Activated CD4-positive, alpha-beta T cell treated with anti-CD3 and anti-CD28 coated beads, Interleukin-2, Interleukin-6, amounts not matched to agents 100 ng/mL and 50 ng/mL, durations not matched to agents 16 hours and 8 hours (primary cell): ENCODE results near the gene GRK3.
"Not testable (repeated sequence)": the region's sequence is repeated elsewhere in the genome, so short reads cannot be mapped to it uniquely, and the experiment has no call there.

Source experiments
- DNase-seq: peaks from one replicate; pipeline ENCODE4 v3.0.0-alpha.2; 2020

GRK3 gene

DNA sequence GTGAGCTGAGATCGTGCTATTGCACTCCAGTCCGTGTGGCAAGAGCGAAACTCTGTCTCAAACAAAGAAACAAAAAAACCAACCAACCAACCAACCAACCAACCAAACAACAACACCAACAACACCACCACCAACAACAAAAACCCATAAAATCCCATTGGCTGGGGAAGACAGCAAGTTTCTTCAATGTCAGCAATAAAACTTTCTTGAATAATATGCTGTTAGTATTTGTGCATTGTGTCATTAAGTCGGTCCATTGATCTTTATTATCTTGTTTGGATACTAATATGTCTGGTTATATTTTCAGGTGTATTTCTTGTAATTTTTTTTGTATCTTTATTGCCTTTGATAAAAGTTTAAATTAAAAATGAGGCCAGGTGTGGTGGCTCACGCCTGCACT lies 9.4 kb downstream of the GRK3 start:
- DNase-seq = no peak

DNA sequence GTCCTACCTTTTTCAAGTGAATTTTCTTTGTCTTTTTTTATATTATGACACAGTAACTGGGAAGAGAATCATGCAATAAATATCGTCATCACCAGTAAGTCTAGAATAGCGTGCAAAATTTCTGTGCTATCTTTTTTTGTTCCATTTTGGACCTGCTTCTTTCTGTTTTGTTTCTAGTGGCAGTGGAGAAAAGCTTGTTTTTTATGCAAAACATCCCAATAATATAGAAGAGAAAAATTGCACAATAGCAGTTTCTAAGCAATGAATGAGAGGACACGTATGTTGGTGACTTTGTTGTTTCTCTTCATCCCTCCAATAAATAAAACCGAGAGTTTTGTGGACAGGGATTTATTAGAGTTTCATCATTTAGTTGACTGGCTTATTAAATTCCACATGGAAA lies 10.3 kb downstream of the GRK3 start:
- no peak for DNase-seq

DNA sequence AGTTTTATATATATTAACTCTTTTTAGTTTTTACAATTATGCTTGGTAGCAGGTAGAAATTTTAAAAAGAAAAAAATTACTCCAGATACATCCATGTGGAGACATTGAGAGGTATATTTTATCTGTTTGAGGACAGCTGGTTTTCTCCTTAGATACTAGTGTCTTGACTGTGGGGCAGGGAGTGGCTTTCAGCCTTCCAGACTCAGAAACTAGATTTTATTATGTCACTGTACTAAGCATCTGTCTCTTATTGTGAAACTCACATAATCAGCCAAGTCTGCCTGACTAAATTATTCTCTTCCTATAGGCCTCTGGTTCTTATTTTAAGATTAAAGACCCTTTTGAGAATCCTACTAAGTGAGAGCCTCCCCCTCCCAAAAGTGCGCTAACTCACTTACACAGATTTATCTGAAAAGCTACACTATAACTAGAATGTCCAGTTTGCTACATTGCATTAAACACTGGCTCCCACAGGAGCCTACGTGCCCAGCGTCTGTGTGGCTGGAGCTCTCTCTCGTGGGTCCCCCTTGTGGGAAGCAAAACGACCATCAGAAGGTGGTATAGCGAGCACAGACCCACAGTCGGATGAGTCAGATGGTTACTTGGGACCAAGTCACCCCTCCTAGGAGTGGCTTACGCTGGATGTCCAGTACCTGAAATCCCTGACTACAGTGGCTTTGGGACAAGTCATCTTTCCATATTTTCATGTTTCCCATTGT lies 11.4 kb downstream of the GRK3 start:
- not testable (repeated sequence) for DNase-seq

DNA sequence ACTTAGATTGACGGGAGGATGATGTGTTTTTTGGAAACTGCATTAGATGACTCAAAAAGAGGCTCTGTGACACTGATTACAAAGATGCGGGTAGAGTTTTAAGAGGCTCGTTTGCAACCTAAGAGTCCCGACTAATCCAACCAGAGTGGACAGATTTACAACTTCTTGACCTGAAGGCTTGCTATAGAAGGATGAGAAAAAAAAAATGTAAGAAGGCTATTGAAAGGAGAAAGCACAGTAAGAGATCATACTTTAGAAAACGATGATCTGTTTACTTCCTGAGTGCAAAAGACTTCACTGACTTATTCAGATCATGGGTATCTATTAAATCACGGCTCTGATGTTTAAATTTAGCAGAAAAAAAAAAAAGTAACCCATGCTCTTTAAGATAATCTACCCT lies 17.0 kb downstream of the GRK3 start:
- not testable (repeated sequence) for DNase-seq

DNA sequence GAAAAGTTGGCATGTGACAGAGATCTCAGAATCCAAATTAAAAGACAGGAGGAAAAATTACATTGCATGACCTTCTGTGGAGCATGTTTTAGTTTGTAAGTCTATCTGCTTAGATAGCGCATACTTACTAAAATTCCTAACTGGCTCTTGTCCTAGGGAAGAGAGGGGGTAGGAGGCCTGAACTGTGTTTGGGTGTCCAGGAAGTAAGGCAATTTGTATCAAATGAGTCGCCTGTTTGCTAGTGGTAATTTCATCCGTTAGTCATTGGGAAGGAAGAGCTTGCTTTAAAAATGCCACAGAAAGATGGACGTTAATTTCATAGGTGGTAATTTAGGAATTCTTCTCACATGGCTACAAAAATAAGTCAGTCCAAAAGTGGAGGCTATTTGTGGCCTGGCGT lies 18.5 kb downstream of the GRK3 start:
- no peak for DNase-seq

DNA sequence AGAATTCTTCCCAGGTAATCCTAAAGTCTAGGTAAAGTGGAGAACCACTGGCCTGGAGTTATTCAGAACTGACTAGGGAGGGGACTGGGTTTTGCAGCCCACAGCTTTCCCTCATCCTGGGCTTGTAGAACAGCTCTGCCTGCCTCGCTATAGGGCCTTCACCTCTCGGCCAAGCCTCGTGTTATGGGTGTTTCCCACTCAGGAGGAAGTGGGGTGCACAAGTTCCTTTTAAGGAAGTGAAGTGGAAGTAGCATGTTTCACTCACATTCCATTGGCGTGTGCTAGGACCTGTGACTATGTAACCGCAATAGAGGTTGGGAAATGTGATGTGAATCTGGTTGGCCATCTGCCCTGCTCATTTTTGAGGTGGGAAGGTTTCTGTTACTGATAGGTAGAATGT lies 20.5 kb downstream of the GRK3 start:
- not testable (repeated sequence) for DNase-seq

DNA sequence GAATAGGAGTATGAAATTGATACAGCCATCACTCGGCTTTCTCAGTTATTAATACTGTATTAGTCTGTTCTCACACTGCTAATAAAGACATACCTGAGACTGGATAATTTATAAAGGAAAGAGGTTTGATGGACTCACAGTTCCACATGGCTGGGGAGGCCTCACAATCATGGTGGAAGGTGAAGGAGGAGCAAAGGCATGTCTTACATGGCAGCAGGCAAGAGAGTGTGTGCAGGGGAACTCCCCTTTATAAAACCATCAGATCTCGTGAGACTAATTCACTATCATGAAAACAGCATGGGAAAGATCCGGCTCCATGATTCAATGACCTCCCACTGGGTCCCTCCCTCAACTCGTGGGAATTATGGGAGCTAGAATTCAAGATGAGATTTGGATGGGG lies 25.2 kb downstream of the GRK3 start:
- not testable (repeated sequence) for DNase-seq

DNA sequence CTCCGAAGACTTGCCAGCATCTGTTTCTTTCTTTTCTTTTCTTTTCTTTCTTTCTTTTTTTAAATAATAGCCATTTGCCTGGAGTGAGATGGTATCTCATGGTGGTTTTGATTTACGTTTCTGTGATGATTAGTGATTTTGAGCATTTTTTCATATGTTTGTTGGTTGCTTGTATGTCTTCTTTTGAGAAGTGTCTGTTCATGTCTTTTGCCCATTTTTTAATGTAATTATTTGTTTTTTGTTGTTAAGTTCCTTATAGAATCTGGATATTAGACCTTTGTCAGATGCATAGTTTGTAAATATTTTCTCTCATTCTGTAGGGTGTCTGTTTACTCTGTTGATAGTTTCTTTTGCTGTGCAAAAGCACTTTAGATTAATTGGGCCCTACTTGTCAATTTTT lies 28.8 kb downstream of the GRK3 start:
- DNase-seq = not testable (repeated sequence)

DNA sequence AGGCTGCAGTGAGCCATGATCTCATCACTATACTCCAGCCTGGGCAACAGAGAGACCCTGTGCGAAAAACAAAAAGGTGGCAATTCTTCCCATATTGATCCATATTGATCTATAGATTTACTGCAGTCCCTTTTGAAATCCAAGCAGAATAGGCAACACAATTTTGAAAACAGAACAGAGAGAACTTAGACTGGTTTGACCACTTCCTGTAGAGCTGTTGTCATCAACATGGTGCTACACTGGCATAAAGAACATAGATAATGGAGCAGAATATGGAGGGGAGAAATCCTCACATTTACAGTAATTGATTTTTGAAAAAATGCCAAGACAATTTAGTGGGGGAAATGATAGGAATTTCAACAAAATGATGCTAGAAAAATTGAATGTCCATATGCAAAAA lies 34.1 kb downstream of the GRK3 start:
- no peak for DNase-seq

DNA sequence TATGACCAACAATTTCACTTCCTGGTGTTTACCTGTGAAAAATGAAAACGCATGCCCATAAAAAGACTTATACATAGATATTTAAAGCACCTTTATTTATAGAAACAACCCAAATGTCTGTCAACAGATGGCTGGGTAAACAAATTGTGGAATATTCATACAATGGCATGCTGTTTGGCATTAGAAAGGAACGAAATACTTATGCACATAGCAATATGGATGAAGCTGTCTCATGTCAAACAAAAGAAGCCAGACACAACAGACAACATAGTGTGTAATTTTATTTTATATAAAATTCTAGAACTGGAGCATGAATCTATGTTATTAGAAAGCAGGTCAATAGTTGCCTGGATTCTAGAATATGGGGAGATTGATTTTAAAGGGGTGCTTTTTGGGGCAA lies 38.0 kb downstream of the GRK3 start:
- no peak for DNase-seq

DNA sequence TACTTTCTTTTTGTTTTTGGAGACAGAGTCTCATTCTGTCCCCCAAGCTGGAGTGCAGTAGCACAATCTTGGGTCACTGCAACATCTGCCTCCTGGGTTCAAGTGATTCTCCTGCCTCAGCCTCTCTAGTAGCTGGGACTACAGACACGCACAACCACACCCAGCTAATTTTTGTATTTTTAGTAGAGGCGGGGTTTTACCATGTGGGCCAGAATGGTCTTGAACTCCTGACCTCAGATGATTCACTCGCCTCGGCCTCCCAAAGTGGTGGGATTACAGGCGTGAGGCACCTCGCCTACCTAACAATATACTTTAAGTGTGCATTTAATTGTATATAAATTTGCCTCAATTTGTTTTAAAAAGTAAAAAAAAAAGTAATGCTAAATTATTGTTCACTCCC lies 38.4 kb downstream of the GRK3 start:
- DNase-seq = no peak

DNA sequence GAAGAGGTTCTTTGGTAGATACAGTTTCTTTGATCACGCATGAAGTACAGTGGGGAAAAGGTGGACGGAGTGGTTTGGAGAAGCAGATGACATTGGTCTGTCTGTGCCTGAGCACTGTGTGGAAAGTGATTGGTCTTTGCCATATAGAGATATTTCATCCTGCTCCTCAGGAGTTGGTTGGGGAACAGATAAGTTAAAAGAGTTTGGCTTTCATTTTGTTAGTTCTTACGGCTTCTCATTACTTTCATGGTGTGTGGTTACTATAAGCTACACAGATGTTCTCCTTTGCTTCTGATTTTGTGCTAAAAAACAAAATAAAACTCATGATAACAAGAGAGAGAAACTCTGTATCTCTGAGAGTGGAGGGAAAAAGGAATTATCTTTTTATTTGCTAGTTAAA lies 40.7 kb downstream of the GRK3 start:
- DNase-seq = not testable (repeated sequence)

DNA sequence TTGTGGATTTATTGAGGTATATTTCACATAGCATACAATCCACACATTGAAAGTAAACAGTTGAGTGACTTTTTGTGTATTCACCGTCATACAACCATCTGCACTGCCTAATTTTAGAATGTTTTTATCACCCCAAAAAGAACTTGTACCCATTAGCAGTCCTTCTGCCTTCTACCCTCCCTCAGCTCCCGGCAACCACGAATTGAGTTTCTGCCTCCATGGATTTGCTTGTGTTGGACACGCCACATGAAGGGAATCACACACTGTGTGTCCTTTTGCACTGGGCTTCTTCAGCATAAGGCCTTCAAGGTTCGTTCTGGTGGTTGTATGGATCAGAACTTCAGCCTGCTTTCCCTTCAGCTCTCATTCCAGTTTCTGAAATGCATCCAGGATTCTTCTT lies 41.1 kb downstream of the GRK3 start:
- DNase-seq = not testable (repeated sequence)

DNA sequence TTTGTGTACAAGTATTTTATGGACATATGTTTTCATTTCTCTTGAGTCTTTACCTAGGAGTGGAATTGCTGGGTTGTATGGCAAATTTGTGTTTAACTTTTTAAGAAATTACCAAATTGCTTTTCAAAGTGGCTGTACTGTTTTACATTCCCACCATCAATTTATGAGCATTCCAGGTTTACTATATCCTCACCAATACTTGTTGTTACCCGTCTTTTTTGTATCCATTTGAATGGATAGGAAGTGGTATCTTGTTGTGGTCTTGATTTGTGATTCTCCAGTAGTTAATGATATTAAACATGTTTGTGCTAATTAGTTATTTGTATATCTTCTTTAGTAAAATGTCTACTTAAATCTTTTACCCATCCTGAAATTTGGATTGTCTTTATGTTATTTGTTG lies 46.8 kb downstream of the GRK3 start:
- not testable (repeated sequence) for DNase-seq

DNA sequence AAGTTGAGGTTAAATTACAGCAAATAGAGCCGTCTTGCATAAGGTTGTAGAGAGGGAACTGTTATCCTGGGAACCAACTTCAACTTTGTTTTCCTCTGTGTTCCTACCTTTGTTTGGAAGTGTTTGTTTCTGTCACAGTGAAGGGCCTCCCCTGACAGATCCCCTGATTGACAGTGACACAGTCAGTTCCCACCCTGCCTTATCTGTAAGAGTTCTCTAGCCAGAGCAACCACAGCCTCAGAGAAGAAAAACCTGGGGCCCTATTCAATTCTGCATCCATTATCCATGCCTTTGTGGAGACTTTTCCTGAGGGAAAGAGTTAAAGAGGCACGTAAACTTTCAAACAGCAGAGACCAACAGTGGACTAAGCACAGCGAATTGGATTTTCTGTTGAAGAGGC lies 48.7 kb downstream of the GRK3 start:
- not testable (repeated sequence) for DNase-seq

DNA sequence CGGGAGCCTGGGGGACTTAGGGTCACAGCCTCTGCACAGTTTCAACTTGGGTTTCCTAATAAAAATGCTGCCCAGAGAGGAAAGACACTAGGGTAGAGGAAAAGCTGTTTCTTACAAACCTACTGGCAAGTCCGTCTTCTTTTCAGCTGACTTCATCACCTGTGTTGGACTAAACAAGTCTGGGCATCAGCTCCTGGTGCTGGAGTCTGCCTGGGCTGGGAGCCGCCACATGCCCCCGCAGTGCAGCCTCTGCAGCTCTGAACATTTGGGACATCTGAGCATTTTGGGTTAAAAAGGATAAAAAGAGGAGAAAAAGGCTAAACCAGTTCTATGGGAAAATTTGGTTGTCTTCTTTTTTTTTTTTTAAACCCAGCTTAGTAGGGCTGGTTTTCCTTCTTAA lies 49.1 kb downstream of the GRK3 start:
- not testable (repeated sequence) for DNase-seq

DNA sequence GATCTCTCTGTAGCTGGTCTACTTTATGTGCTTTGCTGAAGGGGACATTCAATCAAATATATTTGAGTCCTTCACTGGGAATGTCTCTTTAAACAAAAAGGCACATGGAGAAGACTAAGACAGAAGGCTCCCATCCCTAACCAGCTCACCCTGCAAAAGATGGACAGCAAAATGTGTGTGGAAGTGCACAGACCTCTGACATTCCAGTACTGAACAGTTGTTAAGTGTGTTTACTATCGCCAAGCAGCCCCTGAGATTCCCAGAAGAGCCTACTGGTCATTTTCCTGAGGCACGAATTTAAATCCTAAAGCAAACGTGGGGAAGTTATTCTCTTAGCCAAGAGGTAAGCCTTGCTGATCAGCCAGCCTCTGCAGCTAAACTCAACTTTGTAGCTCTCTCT lies 50.3 kb downstream of the GRK3 start:
- not testable (repeated sequence) for DNase-seq

DNA sequence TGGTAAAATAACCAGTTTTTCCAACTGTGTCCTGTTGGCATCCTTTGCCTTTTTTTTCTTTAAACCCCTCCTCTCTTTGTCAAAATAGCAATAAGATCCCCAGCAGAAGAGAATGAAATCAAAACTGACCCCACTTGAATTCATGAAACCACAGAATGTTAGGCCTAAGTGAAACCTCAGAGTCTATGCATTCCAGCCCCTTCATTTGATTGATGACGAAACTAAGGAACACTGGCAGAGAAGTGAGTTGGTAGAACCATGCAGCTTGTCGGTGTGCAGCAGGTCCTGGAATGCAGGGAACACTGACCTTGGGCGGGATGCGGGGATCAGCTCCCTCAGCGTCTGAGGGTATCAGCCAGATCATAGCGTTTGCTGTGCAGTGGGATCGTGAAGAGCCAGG lies 57.5 kb downstream of the GRK3 start:
- no peak for DNase-seq

DNA sequence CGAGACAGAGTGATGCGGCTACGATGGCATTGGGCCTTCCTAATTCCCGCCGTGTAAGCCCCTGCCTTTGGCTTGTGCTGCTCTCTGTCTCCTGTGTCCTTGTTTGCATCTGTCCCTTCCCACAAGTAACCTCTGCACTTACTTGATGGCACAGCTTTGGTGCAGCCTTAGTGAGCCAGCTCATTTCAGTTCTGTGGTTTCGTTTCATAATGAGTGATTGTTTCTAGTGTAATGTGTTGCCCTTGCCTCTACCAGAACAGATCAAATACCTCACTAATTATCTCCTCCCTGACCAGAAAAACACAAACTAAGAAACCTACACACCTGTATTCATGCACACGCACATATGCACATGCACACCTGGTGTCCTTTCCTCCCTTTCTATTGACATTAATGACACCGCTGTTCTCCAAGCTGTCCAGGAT lies 58.8 kb downstream of the GRK3 start:
- peak; percentile 86 for DNase-seq

DNA sequence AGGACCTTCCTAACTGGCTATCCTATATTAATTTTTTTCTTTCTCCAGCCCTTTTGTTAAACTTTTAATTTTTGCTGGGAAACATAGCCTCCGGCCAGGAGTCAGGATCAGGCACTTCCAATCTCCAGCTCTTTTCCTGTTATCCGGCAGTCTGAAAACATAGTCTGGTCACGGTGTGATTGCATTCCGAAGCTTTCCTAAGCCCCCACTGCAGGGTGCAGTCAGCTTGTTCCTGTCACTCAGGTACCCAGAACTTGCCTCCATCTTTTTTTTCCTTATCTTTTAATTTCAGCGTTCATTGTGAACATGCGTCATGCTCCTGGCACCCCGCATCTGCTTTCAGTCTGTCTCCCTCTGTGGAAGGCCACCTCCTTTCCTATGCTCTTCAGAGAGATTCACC lies 59.4 kb downstream of the GRK3 start:
- no peak for DNase-seq

DNA sequence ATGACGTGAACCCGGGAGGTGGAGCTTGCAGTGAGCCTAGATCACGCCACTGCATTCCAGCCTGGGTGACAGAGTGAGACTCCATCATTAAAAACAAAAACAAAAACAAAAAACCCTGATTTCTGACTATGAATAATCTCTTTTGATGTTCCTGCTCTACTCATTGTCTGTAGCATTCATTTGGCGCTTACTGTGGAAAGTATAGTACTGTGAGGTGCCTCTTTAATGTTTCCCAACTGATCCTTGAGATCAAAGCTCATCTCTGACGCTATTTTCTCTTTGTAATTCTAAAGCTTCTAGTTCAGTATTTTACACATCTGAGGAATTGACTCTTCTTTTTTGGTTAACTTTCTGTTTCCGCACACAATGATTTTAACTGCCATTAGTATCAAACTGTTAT lies 60.0 kb downstream of the GRK3 start:
- peak; percentile 61 for DNase-seq

DNA sequence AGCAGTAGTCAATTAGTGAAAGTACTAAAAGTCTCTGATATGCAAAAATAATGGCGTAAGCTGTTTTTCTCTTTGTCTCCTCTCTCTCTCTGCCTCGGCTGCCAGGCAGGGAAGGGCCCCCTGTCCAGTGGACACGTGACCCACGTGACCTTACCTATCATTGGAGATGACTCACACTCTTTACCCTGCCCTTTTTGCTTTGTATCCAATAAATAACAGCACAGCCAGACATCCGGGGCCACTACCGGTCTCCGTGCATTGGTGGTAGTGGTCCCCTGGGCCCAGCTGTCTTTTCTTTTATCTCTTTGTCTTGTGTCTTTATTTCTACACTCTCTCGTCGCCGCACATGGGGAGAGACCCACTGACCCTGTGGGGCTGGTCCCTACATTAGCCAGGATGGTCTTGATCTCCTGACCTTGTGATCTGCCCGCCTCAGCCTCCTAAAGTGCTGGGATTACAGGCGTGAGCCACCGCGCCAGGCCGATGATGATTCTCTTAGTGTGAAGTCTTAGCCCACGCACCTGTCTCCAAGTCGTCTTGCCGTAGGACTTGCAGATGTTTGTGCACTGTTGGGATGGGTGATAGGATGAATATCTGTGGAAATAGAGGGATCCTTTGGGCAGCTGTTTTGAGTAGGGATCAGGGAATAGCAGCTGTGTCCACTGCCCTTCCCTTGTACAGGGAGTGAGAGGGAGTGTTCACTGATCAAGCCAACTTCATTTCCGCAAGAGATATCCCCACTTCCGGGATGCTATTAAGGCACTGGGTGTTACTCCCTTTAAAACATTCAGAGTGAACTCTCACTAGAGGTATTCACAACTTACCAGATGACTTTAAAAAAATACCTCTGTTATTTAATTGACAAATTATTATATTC lies 61.5 kb downstream of the GRK3 start:
- DNase-seq = not testable (repeated sequence)

DNA sequence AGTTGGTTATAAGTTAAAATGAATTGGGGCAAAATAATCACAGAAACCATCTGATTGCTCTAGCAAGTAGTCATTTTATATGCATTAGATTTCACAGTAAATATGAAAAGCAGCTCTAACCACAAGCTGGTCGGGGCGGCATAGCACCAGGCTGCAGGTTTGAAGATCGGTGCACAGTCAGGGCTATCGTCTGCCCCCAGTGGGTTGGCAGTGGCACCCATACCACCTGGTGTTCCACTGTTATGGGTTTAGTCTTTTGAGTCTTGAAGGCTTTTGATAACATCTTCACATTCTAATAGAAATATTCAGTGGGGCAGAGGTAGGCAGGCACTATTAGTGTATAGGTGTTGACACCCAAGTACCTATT lies 62.1 kb downstream of the GRK3 start:
- DNase-seq = no peak

DNA sequence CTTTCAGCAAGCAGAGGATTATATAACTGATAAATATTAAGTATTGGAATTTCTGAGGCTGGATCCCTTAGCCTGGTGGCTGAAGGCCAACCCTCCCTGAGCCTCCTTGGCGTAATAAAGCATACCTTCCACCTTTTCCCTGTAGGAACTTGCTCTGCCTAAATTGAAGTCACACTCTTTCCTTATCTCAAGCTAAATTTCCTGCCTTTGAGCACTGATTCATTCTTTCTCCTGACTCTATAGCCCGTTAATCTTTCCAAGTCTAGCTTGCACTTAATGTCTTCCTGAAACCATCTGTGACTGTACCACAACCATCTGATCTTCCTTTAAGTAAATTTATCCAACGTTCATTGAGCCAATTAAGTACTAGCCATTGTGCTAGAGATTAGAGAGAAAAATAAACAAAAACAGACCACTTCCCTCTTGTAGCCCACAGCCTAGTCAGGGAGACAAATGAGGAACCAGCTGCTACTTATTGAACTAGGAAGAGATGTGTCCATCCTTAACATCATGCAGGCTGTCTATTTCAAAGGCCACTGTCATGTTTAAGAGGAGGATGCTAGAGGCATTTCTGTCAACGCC lies 62.9 kb downstream of the GRK3 start:
- no peak for DNase-seq
